Lower lobe of right lung (tissue), 2 donors: ENCODE results near the gene SAMD11. TPM values are rescaled to one million over a fixed set of nuclear protein-coding genes. Genes with fewer than 3 reads are reported as not detected.
A peak's percentile ranks its signal among the peaks of the same experiment; 100 is the strongest.

Experiments used
- ATAC-seq, 2 donors: fragments of 200-7000 bp; cut with Tn5 transposase; one replicate each; pipeline ENCODE4 v1.9.1; 2020 to 2022; ENCODE audit warnings: mild to moderate bottlenecking in 2 of 2, moderate library complexity in 2 of 2
- DNase-seq: peaks from one replicate; pipeline ENCODE4 v3.0.0-alpha.2; 2020
- H3K27ac ChIP-seq: fragments of 200-600 bp; one replicate; pipeline ENCODE4 v1.8.0; 2022
- H3K27me3 ChIP-seq: fragments of 200-600 bp; one replicate; pipeline ENCODE4 v1.8.0; 2022; ENCODE audit warnings: low read depth
- H3K36me3 ChIP-seq: fragments of 200-600 bp; one replicate; pipeline ENCODE4 v1.8.0; 2022; ENCODE audit warnings: mild to moderate bottlenecking
- H3K4me1 ChIP-seq: fragments of 200-600 bp; one replicate; pipeline ENCODE4 v1.8.0; 2022
- H3K4me3 ChIP-seq: fragments of 200-600 bp; one replicate; pipeline ENCODE4 v1.8.0; 2022; ENCODE audit warnings: mild to moderate bottlenecking
- H3K9me3 ChIP-seq: fragments of 200-600 bp; one replicate; pipeline ENCODE4 v1.8.0; 2022
- intact Hi-C: fragments of 100-400 bp; cut with DNase I; formaldehyde crosslinking; loops from one replicate; pipeline ENCODE4 v1.11.0; 2022
- total RNA-seq: library from RNA; stranded (reverse); fragmentation: NEBNext Ultra II Directional; extraction: Animal tissue kit (Norgen Biotek cat#: 25700); gene quantifications from one replicate; pipeline ENCODE4 v1.2.1, GENCODE V29; 2021
- TF ChIP-seq, protein P1 (sequence below): fragments of 200-600 bp; IDR thresholded peaks from one replicate; pipeline ENCODE4 v1.8.0; 2022; ENCODE audit warnings: antibody characterized with exemption, mild to moderate bottlenecking
- donor health status: DM: no; HTN: yes; CAD: no; lungs with severe emphysema.

Gene SAMD11
- total RNA-seq, 1 donor from 2014 or later = 2.2 TPM

DNA sequence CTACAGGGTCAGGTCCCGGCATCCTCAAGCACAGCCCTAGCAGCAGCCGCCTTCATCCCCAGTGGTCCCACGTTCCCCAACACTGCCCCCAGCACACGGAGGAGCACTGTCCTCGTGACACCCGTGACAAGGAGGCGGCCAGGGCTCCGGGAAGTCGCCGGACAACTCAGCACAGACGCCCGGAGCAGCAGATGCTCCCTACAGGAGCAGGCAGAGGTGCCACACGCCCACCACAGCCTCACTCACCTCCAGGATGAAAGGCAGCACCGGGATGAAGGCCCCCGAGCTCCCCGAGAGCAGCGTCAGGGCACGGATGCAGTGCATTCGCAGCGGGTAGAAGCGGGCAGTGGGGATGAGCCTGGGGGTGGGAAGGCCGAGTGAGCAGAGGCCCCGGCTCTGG lies 27.2 kb downstream of the SAMD11 start:
- TF ChIP-seq, protein P1, sequence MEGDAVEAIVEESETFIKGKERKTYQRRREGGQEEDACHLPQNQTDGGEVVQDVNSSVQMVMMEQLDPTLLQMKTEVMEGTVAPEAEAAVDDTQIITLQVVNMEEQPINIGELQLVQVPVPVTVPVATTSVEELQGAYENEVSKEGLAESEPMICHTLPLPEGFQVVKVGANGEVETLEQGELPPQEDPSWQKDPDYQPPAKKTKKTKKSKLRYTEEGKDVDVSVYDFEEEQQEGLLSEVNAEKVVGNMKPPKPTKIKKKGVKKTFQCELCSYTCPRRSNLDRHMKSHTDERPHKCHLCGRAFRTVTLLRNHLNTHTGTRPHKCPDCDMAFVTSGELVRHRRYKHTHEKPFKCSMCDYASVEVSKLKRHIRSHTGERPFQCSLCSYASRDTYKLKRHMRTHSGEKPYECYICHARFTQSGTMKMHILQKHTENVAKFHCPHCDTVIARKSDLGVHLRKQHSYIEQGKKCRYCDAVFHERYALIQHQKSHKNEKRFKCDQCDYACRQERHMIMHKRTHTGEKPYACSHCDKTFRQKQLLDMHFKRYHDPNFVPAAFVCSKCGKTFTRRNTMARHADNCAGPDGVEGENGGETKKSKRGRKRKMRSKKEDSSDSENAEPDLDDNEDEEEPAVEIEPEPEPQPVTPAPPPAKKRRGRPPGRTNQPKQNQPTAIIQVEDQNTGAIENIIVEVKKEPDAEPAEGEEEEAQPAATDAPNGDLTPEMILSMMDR = no peak
- no peaks in the 10 kb centered on the region for H3K9me3 ChIP-seq
- H3K27me3 ChIP-seq = no peaks in the 10 kb centered on the region
- H3K4me3 ChIP-seq = no peak overlapping the region
- peaks cover 99% of the 10 kb centered on the region for H3K36me3 ChIP-seq
- no peak overlapping the region for H3K27ac ChIP-seq
- H3K4me1 ChIP-seq = no peaks in the 10 kb centered on the region
- DNase-seq (no peak), ATAC-seq (no peak)
- intact Hi-C loops = no loop called here

DNA sequence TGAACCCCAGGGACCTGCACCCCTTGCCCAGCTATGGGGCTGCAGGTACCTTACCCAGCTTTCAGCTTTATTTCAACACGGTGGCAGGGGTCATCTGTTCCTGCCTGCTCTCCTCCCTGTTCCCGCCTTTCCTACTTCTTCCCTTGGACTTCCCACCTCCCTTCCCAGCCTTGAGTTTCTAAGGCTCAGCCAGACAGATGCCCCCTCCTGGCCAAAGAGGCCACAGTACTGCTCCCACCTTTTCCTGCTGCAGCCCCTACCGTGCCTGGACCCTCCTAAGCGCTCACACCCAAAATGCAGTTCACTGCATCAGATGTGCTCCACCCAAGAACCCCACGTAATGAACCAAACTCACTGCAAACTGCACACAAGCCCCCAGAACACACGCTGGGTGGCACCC lies 27.6 kb downstream of the SAMD11 start:
- Histone ChIP-seq H3K4me1 (no peaks in the 10 kb centered on the region), H3K9me3 (no peaks in the 10 kb centered on the region), H3K27ac (no peak overlapping the region), H3K4me3 (no peak overlapping the region), H3K36me3 (peaks cover 99% of the 10 kb centered on the region), H3K27me3 (no peaks in the 10 kb centered on the region)
- intact Hi-C loops = no loop called here
- ATAC-seq (no peak), DNase-seq (no peak)
- TF ChIP-seq, protein P1 = peak; percentile 8

DNA sequence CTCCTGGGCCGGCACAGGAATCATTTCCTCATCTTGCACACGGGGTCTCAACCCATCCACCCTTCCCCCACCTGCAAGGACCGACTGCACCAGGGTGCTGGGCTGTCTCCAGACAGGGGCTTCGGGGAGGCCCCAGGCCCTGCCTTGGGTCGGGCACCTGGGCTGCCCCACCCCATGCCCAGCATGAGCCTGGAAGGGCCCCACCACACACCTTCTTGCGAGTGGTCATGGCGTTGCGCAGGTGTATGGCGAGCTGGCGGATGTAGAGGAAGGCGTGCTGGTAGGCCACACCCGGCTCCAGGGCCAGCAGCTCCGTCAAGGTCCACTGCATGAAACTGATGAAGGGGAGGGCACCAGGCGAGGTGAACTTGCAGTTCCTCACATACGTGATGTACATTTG lies 28.5 kb downstream of the SAMD11 start:
- DNase-seq (no peak), ATAC-seq (no peak)
- TF ChIP-seq, protein P1 = no peak
- Histone ChIP-seq H3K27me3 (no peaks in the 10 kb centered on the region), H3K36me3 (peaks cover 98% of the 10 kb centered on the region), H3K4me3 (no peak overlapping the region), H3K27ac (no peak overlapping the region), H3K4me1 (peaks cover under 1% of the 10 kb centered on the region), H3K9me3 (no peaks in the 10 kb centered on the region)
- intact Hi-C loops = no loop called here

DNA sequence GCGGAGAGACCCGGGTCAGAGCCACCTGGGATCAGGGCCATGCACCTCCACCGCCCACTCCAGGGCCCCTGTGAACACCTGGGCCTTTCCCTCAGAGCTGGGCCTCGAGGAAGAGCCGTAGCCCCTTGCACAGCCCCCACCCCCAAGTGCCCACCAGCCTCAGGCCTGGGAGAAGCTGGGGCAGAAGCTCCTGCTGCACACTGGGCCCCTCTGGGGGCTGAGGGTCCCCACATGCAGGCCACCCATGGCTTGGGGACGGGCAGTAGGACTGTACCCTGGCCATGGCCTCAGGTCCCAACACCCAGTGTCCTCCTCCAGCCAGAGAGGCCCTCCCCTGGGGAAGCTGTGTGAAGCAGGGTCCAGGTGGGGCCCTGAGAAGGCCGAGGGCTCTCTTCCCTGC lies 28.9 kb downstream of the SAMD11 start:
- no peak overlapping the region for H3K4me3 ChIP-seq
- intact Hi-C loops = no loop called here
- H3K27ac ChIP-seq = no peak overlapping the region
- H3K27me3 ChIP-seq = no peaks in the 10 kb centered on the region
- DNase-seq (no peak), ATAC-seq (no peak)
- peaks cover 5% of the 10 kb centered on the region for H3K4me1 ChIP-seq
- H3K36me3 ChIP-seq = peaks cover 94% of the 10 kb centered on the region
- TF ChIP-seq, protein P1 = no peak
- no peaks in the 10 kb centered on the region for H3K9me3 ChIP-seq

DNA sequence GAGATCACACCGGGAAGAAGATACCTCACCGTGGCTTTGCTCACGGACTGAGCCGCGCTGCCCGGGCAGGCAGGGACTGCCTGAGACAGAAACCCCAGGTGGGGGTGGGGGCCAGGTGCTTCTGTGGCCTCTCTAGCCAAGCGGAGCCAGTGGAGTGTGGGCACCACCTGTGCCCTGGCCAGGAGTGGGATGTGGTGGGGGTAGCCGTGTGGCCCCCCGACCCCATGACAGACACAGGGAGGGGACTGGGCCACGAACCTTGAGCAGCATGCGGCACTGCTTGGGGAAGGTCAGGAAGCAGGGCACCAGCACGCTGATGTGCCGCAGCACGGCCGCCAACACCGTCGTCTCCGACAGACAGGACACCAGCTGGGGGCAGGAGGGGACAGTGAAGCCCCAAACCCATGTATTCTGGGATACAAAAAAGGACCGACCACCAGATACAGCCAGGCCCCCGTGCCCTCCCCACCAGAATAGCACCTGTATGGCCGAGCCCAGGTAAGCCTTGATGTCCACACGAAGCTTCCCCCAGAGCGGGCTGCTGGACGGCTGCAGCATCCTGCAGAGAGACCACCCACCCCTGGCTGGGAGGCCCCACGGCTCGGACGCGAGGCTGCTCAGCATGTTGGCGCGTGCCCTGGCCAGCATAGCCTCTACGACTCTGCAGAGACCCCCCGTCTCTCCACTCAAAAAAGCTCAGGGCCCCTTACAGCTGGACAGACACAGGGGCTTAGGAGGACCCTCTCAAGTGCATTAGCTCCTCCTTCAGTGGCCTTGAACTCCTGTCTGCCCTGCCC lies 30.0 kb downstream of the SAMD11 start:
- Histone ChIP-seq H3K9me3 (no peaks in the 10 kb centered on the region), H3K27me3 (no peaks in the 10 kb centered on the region), H3K27ac (no peak overlapping the region), H3K4me3 (no peak overlapping the region), H3K36me3 (peaks cover 83% of the 10 kb centered on the region), H3K4me1 (peaks cover 14% of the 10 kb centered on the region)
- intact Hi-C loops = no loop called here
- no peak for DNase-seq
- TF ChIP-seq, protein P1 = no peak
- no peak for ATAC-seq
